K562 (cell line): ENCODE measurements around the gene ADAM19. TPM values are rescaled to one million over a fixed set of nuclear protein-coding genes. Genes with fewer than 3 reads are reported as not detected.

ENCODE experiments used
- ATAC-seq: fragments of 200-7000 bp; cut with Tn5 transposase; 3 replicates; pipeline ENCODE4 v1.9.1; 2020; ENCODE audit warnings: moderate library complexity
- BruUV-seq: library from RNA; stranded (reverse); fragments of 400-500 nt; replicated peaks from 2 replicates; lab custom pipeline; 2021; lab: Mats Ljungman, UMichigan
- CTCF ChIA-PET: fragments of 300-600 bp; formaldehyde crosslinking; extraction: SDS; loops from one replicate; lab custom pipeline; 2021; ENCODE audit warnings: low intra/inter-chr PET ratio; lab: Yijun Ruan, JAX
- POLR2A ChIA-PET: fragments of 300-600, 350-650 bp; sonication (Branson Sonifier 250); formaldehyde crosslinking; extraction: SDS; loops from one replicate; lab custom pipeline; 2021; ENCODE audit warnings: antibody characterized with exemption, inconsistent platforms; lab: Yijun Ruan, JAX
- DNase-seq, 4 experiments: peaks; one replicate each; pipeline versions ENCODE4 v3.0.0 to v3.0.0-alpha.2; 2011 to 2018; ENCODE audit warnings: low spot score in 3 of 4, mixed read lengths in 3 of 4; ENCODE audit errors: extremely low read depth in 1 of 4
- FAIRE-seq: peaks from 2 replicates; lab custom pipeline; 2011; peaks lifted over from hg19 to GRCh38; lab: Jason Lieb, UNC
- H2AFZ ChIP-seq: 2 replicates; pipeline ENCODE4 v1.6.0; 2011; ENCODE audit warnings: low read depth, low read length, control low read depth, inconsistent platforms
- H3K27ac ChIP-seq: fragments of 200-600 bp; 3 replicates; pipeline ENCODE4 v1.8.0; 2011; ENCODE audit warnings: low read depth, mild to moderate bottlenecking, control low read depth, inconsistent platforms, low read length, moderate library complexity, mixed read lengths; ENCODE audit errors: extremely low read depth
- H3K27me3 ChIP-seq, 2 experiments: fragments of 300-600 bp in 1 of 2; 2 replicates in 1 of 2; 3 replicates in 1 of 2; pipeline versions ENCODE4 v1.6.0 to v1.8.0; 2011; ENCODE audit warnings: inconsistent platforms in 2 of 2, low read length in 2 of 2, mild to moderate bottlenecking in 1 of 2, mixed read lengths in 1 of 2, moderate library complexity in 1 of 2; ENCODE audit not compliant: control insufficient read depth in 2 of 2, insufficient read depth in 2 of 2
- H3K36me3 ChIP-seq: fragments of 300-600 bp; 3 replicates; pipeline ENCODE4 v1.8.0; 2011; ENCODE audit warnings: mild to moderate bottlenecking, low read length, inconsistent platforms; ENCODE audit not compliant: control insufficient read depth, insufficient read depth
- H3K4me1 ChIP-seq, 2 experiments: fragments of 200-600 bp in 1 of 2; replicated peaks in 1 of 2; 2 replicates in 1 of 2; 3 replicates in 1 of 2; pipeline versions ENCODE4 v1.5.1 to v1.8.0; 2011; ENCODE audit warnings: inconsistent platforms in 2 of 2, low read length in 2 of 2, mild to moderate bottlenecking in 1 of 2, mixed read lengths in 1 of 2, moderate library complexity in 1 of 2; ENCODE audit not compliant: control insufficient read depth in 2 of 2, insufficient read depth in 2 of 2
- H3K4me2 ChIP-seq: 2 replicates; pipeline ENCODE4 v1.6.1; 2011; ENCODE audit warnings: low read length, control low read depth, inconsistent platforms, mixed read lengths; ENCODE audit not compliant: insufficient read depth
- H3K4me3 ChIP-seq: fragments of 200-600 bp; sonication (generic), shearing (Covaris generic); 2 replicates; pipeline ENCODE4 v1.5.1; 2016; ENCODE audit warnings: control low read depth, inconsistent platforms
- H3K79me2 ChIP-seq: fragments of 200-600 bp; 3 replicates; pipeline ENCODE4 v1.8.0; 2011; ENCODE audit warnings: low read length, inconsistent platforms; ENCODE audit not compliant: control insufficient read depth, insufficient read depth
- H3K9ac ChIP-seq, 2 experiments: 2 replicates each; pipeline versions ENCODE4 v1.6.0 to v1.6.1; 2011; ENCODE audit warnings: low read depth in 2 of 2, low read length in 2 of 2, control low read depth in 1 of 2, inconsistent platforms in 1 of 2, mild to moderate bottlenecking in 1 of 2, mixed read lengths in 1 of 2; ENCODE audit not compliant: insufficient read depth in 1 of 2
- H3K9me1 ChIP-seq: one replicate; pipeline ENCODE4 v1.6.0; 2011; ENCODE audit warnings: inconsistent platforms, mild to moderate bottlenecking, low read length, moderate library complexity; ENCODE audit not compliant: control insufficient read depth, insufficient read depth
- H3K9me3 ChIP-seq: replicated peaks from 2 replicates; pipeline ENCODE4 v1.5.1; 2011; ENCODE audit warnings: low read depth, low read length, inconsistent platforms; ENCODE audit not compliant: control insufficient read depth, insufficient read depth
- H4K20me1 ChIP-seq: replicated peaks from 2 replicates; pipeline ENCODE4 v1.6.1; 2011; ENCODE audit warnings: low read length, inconsistent platforms, mixed read lengths; ENCODE audit not compliant: control insufficient read depth, insufficient read depth
- CHAMP1 ChIP-seq: fragments of 450-650 bp; IDR thresholded peaks from 2 replicates; pipeline ENCODE4 v1.6.1; 2016; ENCODE audit warnings: mild to moderate bottlenecking
- HDGF ChIP-seq: fragments of 450-650 bp; IDR thresholded peaks from 2 replicates; pipeline ENCODE4 v1.6.1; 2016
- HES1 ChIP-seq: fragments of 450-650 bp; IDR thresholded peaks from 2 replicates; pipeline ENCODE4 v1.6.1; 2016; ENCODE audit warnings: low read depth, mild to moderate bottlenecking, moderate library complexity
- HMG20B ChIP-seq: fragments of 250-450 bp; sonication (Bioruptor Pico); IDR thresholded peaks from 2 replicates; pipeline ENCODE4 v1.5.0; 2021; ENCODE audit warnings: mild to moderate bottlenecking
- MCM2 ChIP-seq: fragments of 450-650 bp; IDR thresholded peaks from 2 replicates; pipeline ENCODE4 v1.6.1; 2017; ENCODE audit warnings: low read depth, mild to moderate bottlenecking
- NR2F6 ChIP-seq: fragments of 450-650 bp; formaldehyde crosslinking; IDR thresholded peaks from 2 replicates; pipeline ENCODE4 v1.4.0; 2020; ENCODE audit warnings: mild to moderate bottlenecking
- ZNF253 ChIP-seq: fragments of 250-450 bp; sonication (Bioruptor Pico); conservative IDR thresholded peaks from 2 replicates; pipeline ENCODE4 v1.6.1; 2021; ENCODE audit warnings: mild to moderate bottlenecking
- WGBS: fragments of 100-300 bp; shearing (Covaris generic); methylation state at CpG from one replicate; pipeline ENCODE4 v1.1.6; 2016; ENCODE audit warnings: low coverage, mixed read lengths; ENCODE audit not compliant: insufficient coverage; ENCODE audit errors: missing lambda C conversion rate; 5-methylcytosine and 5-hydroxymethylcytosine counted together
- in situ Hi-C: fragments of 300-500 bp; cut with MboI; formaldehyde crosslinking; loops from 4 replicates; pipeline ENCODE4 v1.15.0; 2018; ENCODE audit warnings: inconsistent platforms, mixed read lengths
- intact Hi-C: fragments of 100-400 bp; cut with micrococcal nuclease; formaldehyde crosslinking; loops from 2 replicates; pipeline ENCODE4 v1.14.2; 2022
- polyA plus RNA-seq, 8 experiments: library from polyadenylated mRNA; depleted of rRNA in 4 of 8; stranded (reverse) in 5 of 8; unstranded in 3 of 8; fragments of >200 nt; fragmentation: Nextera tagmentation in 2 of 8; fragmentation: Illumina TruSeq in 1 of 8; extraction: Ambion mirVana in 2 of 8; extraction: Trizol in 1 of 8; gene quantifications; 2 replicates each; pipeline versions ENCODE4 v1.2.1 to v1.2.3, GENCODE V29; 2011 to 2014; ENCODE audit warnings: inconsistent platforms in 1 of 8, missing spikeins in 1 of 8
- total RNA-seq, 7 experiments: library from RNA; depleted of rRNA in 6 of 7; stranded (reverse); fragments of >200 nt in 6 of 7; fragmentation: Illumina TruSeq in 2 of 7; extraction: Trizol in 2 of 7; gene quantifications; 2 replicates each; pipeline versions ENCODE4 v1.2.1 to v1.2.3, GENCODE V29; 2011 to 2021; ENCODE audit warnings: low replicate concordance in 1 of 7

ADAM19 gene
- total and polyA plus RNA-seq, 9 of the 15 experiments (the other 6 are each of a cell fraction or from before 2014, with no cell fraction given), result 0.11 to 1.1 (median 0.43) TPM

GRCh38 chr5:157568720-157569119 lies 6.9 kb downstream of the ADAM19 start:
- Histone ChIP-seq H4K20me1 (no peaks in the 10 kb centered on the region), H3K9ac (no peak overlapping the region), H3K36me3 (no peaks in the 10 kb centered on the region), H3K27ac (no peak overlapping the region), H3K27me3 (peaks cover 0 to 5% of the 10 kb centered on the region in 2 experiments; a peak in 2 of 5 replicates), H3K4me2 (no peak overlapping the region), H3K4me3 (no peak overlapping the region), H3K9me3 (no peaks in the 10 kb centered on the region), H3K4me1 (no peaks in the 10 kb centered on the region; a peak in 2 of 5 replicates)
- in situ Hi-C loops, result no loop called here
- DNase-seq (no peak), FAIRE-seq (no peak), ATAC-seq (no peak)
- POLR2A ChIA-PET, result interaction anchor here (0.6 to 0.8 kb wide), 2 partner anchors 10 to 40 kb away, joined by 3 to 5 read pairs; no protein-coding TSS in a partner anchor
- no TSS peak for BruUV-seq
- TF ChIP-seq CHAMP1, result no peak
- TF ChIP-seq ZNF253, result no peak
- TF ChIP-seq HES1, result no peak
- TF ChIP-seq MCM2, result no peak
- no peak for TF ChIP-seq HMG20B (CRISPR knock-in tag)
- TF ChIP-seq NR2F6 (CRISPR knock-in tag), result no peak
- no peak for TF ChIP-seq HDGF
- TF ChIP-seq, all 486 proteins: peak for 0
- intact Hi-C loops, result no loop called here
- Histone ChIP-seq H3K79me2 (no peaks in the 10 kb centered on the region), H3K9me1 (no peaks in the 10 kb centered on the region), H2AFZ (no peak overlapping the region)
- CTCF ChIA-PET, result no interaction called here
- whole genome bisulfite sequencing, result 29% methylated on average over 2 of the region's 2 CpGs
